SU-DHL-6 (cell line): ENCODE measurements around the gene CEACAM6.

Experiments used
- CTCF ChIP-seq: fragments of 200-600 bp; sonication (generic); IDR thresholded peaks from one replicate; pipeline ENCODE4 v1.5.1; 2017; ENCODE audit warnings: antibody characterized with exemption, mild to moderate bottlenecking, low read length, moderate library complexity; ENCODE audit not compliant: insufficient read depth, poor library complexity, severe bottlenecking
- EZH2phosphoT487 ChIP-seq: fragments of 200-600 bp; sonication (generic), shearing (Covaris generic); conservative IDR thresholded peaks from 2 replicates; pipeline ENCODE4 v1.6.1; 2018; ENCODE audit warnings: mild to moderate bottlenecking, antibody characterized with exemption, low read length, moderate library complexity, mixed read lengths

DNA sequence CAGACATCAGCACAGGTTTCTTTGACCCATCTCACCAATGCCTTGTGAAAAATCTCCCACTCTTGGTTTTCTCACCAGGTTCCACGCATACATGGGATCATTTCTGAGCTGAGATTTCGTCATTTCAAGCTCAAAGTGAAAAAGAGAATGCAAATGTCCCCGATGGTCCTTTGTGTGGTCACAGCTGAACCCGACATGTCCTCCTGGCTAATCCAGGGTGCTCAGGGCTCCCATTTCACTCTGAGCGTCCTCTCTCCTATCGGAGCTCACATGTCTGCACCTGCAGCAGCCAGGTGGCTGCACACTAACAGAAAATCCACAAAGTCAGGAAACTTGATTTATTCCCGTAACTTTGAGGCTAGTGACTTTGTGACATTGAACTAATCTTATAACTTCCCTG, 31.7 kb downstream of the CEACAM6 start:
- no peak for TF ChIP-seq CTCF
- TF ChIP-seq EZH2phosphoT487 = no peak
